Panc1 (cell line): ENCODE measurements around the gene TIMM50. TPM values are rescaled to one million over a fixed set of nuclear protein-coding genes. Genes with fewer than 3 reads are reported as not detected.

ENCODE experiments used
- ATAC-seq: fragments of 200-7000 bp; cut with Tn5 transposase; 2 replicates; pipeline ENCODE4 v1.9.1; 2020; ENCODE audit warnings: mild to moderate bottlenecking, moderate library complexity
- BruUV-seq: library from RNA; stranded (reverse); fragments of 400-500 nt; replicated peaks from 2 replicates; lab custom pipeline; 2021; lab: Mats Ljungman, UMichigan
- CTCF ChIA-PET: fragments of 300-600 bp; sonication (Branson Sonifier 250); formaldehyde crosslinking; loops from one replicate; lab custom pipeline; 2022; ENCODE audit warnings: antibody characterized with exemption; lab: Charles Lee
- POLR2A ChIA-PET: fragments of 300-600 bp; sonication (Branson Sonifier 250); formaldehyde crosslinking; loops from one replicate; lab custom pipeline; 2022; ENCODE audit warnings: antibody characterized with exemption; lab: Charles Lee
- DNase-seq: peaks from one replicate; pipeline ENCODE4 v3.0.0-alpha.2; 2010; ENCODE audit warnings: low read depth, low spot score
- H3K27ac ChIP-seq: 2 replicates; pipeline ENCODE4 v1.5.1; 2011; ENCODE audit warnings: mild to moderate bottlenecking, low read length, inconsistent platforms
- H3K27me3 ChIP-seq: fragments of 200-500 bp; sonication (Bioruptor generic); 2 replicates; pipeline ENCODE4 v1.6.0; 2014; ENCODE audit warnings: low read length, inconsistent platforms; ENCODE audit not compliant: control insufficient read depth, insufficient read depth
- H3K36me3 ChIP-seq: fragments of 200-500 bp; sonication (Bioruptor generic); 2 replicates; pipeline ENCODE4 v1.5.1; 2014; ENCODE audit warnings: inconsistent platforms, mild to moderate bottlenecking, low read length, moderate library complexity; ENCODE audit not compliant: control insufficient read depth, insufficient read depth
- H3K4me1 ChIP-seq: 2 replicates; pipeline ENCODE4 v1.5.1; 2011; ENCODE audit warnings: inconsistent platforms, mild to moderate bottlenecking, low read length, moderate library complexity; ENCODE audit not compliant: control insufficient read depth, insufficient read depth
- H3K4me3 ChIP-seq, 2 experiments: 2 replicates each; pipeline ENCODE4 v1.5.1; 2011 to 2012; ENCODE audit warnings: low read depth in 2 of 2, low read length in 2 of 2, mild to moderate bottlenecking in 2 of 2, inconsistent platforms in 1 of 2, moderate library complexity in 1 of 2
- H3K9me3 ChIP-seq: fragments of 200-500 bp; sonication (Bioruptor generic); 2 replicates; pipeline ENCODE4 v1.5.1; 2014; ENCODE audit warnings: low read depth, mild to moderate bottlenecking, inconsistent platforms, low read length, moderate library complexity; ENCODE audit not compliant: control insufficient read depth, insufficient read depth
- POLR2AphosphoS5 ChIP-seq: IDR thresholded peaks from 2 replicates; pipeline ENCODE4 v1.6.1; 2012; ENCODE audit warnings: mild to moderate bottlenecking, low read depth, low read length, moderate library complexity
- SIN3A ChIP-seq: IDR thresholded peaks from 2 replicates; pipeline ENCODE4 v1.6.1; 2012; ENCODE audit warnings: low read depth, mild to moderate bottlenecking, low read length, moderate library complexity, borderline replicate concordance; ENCODE audit not compliant: insufficient read depth
- TCF7L2 ChIP-seq: IDR thresholded peaks from 2 replicates; pipeline ENCODE4 v1.6.1; 2011; ENCODE audit warnings: mild to moderate bottlenecking, low read depth, low read length, inconsistent platforms
- in situ Hi-C: cut with HindIII; loops from 2 replicates; pipeline ENCODE4 v1.10.0; 2016; ENCODE audit warnings: low sequenced_read_pairs, low pct_unique_long_range_greater_than_20kb
- intact Hi-C: fragments of 100-400 bp; cut with micrococcal nuclease; formaldehyde crosslinking; loops from one replicate; pipeline ENCODE4 v1.10.0; 2022; ENCODE audit not compliant: unreplicated experiment
- total RNA-seq: library from RNA; stranded (reverse); gene quantifications from one replicate; pipeline ENCODE4 v1.2.1, GENCODE V29; 2021; ENCODE audit not compliant: unreplicated experiment
- TF ChIP-seq, protein P1 (sequence below): fragments of 450-650 bp; IDR thresholded peaks from 2 replicates; pipeline ENCODE4 v1.5.1; 2017; ENCODE audit warnings: mild to moderate bottlenecking
- TF ChIP-seq, protein P2 (sequence below), 2 experiments: IDR thresholded peaks; 2 replicates each; pipeline ENCODE4 v1.6.1; 2011 to 2012; ENCODE audit warnings: low read depth in 2 of 2, control low read depth in 1 of 2, low read length in 1 of 2, mild to moderate bottlenecking in 1 of 2, moderate library complexity in 1 of 2; ENCODE audit not compliant: insufficient read depth in 1 of 2

TIMM50 gene
- total RNA-seq, 1 experiment from 2014 or later, result 1,837 TPM

DNA sequence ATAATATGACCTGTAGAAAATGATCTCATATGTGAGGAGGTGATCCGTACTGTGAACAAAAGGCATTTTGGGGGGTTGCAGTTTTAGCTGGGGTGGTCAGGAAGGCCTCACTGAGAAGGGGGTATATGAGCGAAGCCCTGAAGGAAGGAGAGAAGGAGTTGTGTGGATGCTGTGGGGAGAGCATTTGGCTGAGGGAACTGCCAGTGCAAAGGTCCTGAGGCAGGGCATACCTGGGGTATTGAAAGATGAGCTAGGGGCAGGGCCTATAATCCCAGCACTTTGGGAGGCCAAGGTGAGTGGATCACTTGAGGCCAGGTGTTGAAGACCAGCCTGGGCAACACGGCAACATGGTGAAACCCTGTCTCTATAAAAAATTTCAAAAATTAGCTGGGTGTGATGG, 36.8 kb downstream of the TIMM50 start:
- Histone ChIP-seq H3K4me1 (peaks cover 26% of the 10 kb centered on the region), H3K27ac (no peak overlapping the region), H3K36me3 (no peaks in the 10 kb centered on the region), H3K9me3 (no peaks in the 10 kb centered on the region), H3K4me3 (no peak overlapping the region), H3K27me3 (peaks cover 23% of the 10 kb centered on the region)
- CTCF ChIA-PET, result interaction anchor here (0.6 to 3.9 kb wide), 8 partner anchors 11 to 640 kb away, joined by 3 to 45 read pairs (median 18); partner anchors contain the start of genes DLL3, EID2, EID2B and RPS16
- in situ Hi-C loops (no loop called here), intact Hi-C loops (no loop called here)
- BruUV-seq, result no TSS peak
- no peak for TF ChIP-seq POLR2AphosphoS5
- no peak for TF ChIP-seq SIN3A
- TF ChIP-seq, protein P1, sequence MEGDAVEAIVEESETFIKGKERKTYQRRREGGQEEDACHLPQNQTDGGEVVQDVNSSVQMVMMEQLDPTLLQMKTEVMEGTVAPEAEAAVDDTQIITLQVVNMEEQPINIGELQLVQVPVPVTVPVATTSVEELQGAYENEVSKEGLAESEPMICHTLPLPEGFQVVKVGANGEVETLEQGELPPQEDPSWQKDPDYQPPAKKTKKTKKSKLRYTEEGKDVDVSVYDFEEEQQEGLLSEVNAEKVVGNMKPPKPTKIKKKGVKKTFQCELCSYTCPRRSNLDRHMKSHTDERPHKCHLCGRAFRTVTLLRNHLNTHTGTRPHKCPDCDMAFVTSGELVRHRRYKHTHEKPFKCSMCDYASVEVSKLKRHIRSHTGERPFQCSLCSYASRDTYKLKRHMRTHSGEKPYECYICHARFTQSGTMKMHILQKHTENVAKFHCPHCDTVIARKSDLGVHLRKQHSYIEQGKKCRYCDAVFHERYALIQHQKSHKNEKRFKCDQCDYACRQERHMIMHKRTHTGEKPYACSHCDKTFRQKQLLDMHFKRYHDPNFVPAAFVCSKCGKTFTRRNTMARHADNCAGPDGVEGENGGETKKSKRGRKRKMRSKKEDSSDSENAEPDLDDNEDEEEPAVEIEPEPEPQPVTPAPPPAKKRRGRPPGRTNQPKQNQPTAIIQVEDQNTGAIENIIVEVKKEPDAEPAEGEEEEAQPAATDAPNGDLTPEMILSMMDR, result no peak
- TF ChIP-seq TCF7L2, result no peak
- TF ChIP-seq, protein P2, sequence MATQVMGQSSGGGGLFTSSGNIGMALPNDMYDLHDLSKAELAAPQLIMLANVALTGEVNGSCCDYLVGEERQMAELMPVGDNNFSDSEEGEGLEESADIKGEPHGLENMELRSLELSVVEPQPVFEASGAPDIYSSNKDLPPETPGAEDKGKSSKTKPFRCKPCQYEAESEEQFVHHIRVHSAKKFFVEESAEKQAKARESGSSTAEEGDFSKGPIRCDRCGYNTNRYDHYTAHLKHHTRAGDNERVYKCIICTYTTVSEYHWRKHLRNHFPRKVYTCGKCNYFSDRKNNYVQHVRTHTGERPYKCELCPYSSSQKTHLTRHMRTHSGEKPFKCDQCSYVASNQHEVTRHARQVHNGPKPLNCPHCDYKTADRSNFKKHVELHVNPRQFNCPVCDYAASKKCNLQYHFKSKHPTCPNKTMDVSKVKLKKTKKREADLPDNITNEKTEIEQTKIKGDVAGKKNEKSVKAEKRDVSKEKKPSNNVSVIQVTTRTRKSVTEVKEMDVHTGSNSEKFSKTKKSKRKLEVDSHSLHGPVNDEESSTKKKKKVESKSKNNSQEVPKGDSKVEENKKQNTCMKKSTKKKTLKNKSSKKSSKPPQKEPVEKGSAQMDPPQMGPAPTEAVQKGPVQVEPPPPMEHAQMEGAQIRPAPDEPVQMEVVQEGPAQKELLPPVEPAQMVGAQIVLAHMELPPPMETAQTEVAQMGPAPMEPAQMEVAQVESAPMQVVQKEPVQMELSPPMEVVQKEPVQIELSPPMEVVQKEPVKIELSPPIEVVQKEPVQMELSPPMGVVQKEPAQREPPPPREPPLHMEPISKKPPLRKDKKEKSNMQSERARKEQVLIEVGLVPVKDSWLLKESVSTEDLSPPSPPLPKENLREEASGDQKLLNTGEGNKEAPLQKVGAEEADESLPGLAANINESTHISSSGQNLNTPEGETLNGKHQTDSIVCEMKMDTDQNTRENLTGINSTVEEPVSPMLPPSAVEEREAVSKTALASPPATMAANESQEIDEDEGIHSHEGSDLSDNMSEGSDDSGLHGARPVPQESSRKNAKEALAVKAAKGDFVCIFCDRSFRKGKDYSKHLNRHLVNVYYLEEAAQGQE (IDR thresholded peaks at IDR 0.05; ENCODE audit: insufficient read depth in 1 of 2, low read depth in 2 of 2, low read length in 1 of 2), result no peak
- DNase-seq, result no peak
- POLR2A ChIA-PET, result interaction anchor here (0.5 to 3.5 kb wide), 8 partner anchors 9 to 175 kb away, joined by 3 to 43 read pairs (median 6); partner anchors contain the start of genes EID2B, RPS16, SAMD4B and TIMM50
- no peak for ATAC-seq

DNA sequence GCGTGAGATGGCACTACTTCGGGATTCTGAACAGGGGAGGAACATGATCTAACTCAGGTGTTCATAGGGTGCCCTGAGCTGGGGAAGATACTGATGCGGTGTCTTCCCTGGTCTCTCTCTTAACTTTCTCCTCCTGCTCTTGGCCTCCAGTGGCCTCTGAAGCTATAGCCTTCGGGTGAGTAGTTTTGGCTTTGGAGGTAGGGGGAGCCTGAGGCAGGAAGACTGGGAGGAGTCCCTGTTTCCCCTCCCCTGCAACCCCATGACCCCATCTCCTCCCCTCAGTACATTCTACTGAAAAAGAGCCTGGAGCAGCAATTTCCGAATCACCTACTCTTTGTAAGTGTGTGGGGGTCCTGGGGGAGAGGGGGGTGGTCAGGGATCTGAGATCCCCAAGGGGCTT, 37.8 kb downstream of the TIMM50 start:
- ATAC-seq (peak; percentile 10), DNase-seq (no peak)
- no peak for TF ChIP-seq POLR2AphosphoS5
- H3K27me3 ChIP-seq, result peaks cover 23% of the 10 kb centered on the region
- POLR2A ChIA-PET, result interaction anchor here (0.6 to 3.5 kb wide), 13 partner anchors 9 to 303 kb away, joined by 3 to 43 read pairs (median 6); partner anchors contain the start of genes EID2, EID2B, RPS16 and TIMM50
- intact Hi-C loops (no loop called here), in situ Hi-C loops (no loop called here)
- BruUV-seq, result no TSS peak
- H3K9me3 ChIP-seq, result no peaks in the 10 kb centered on the region
- H3K27ac ChIP-seq, result peak overlapping the region; percentile 0
- peaks cover 26% of the 10 kb centered on the region for H3K4me1 ChIP-seq
- H3K36me3 ChIP-seq, result no peaks in the 10 kb centered on the region
- no peak overlapping the region for H3K4me3 ChIP-seq
- CTCF ChIA-PET, result interaction anchor here (0.5 to 3.9 kb wide), 19 partner anchors 8 to 823 kb away, joined by 3 to 49 read pairs (median 6); partner anchors contain the start of genes DLL3, EID2, EID2B and RPS16

DNA sequence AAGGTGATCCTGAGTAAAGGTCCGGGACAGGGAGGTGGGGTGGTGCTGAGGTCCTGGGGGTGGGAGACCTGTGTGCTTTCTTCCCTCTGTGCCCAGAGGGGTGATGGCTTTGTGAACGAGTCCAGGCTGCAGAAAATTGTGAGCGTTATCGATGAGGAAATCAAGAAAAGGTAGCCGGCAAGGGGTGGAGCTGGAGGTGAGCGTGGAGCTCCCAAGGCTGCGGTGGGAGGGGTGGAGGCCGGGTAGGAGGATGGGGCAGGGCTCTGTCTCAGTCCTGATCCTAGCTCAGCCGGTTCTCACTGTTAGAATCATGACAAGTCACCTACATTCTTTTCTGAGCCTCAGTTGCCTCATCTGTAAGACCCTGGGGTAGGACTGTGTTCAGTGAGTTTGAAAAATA, 38.3 kb downstream of the TIMM50 start:
- no TSS peak for BruUV-seq
- no peak overlapping the region for H3K4me3 ChIP-seq
- H3K4me1 ChIP-seq, result peaks cover 26% of the 10 kb centered on the region
- H3K27me3 ChIP-seq, result peaks cover 22% of the 10 kb centered on the region
- TF ChIP-seq POLR2AphosphoS5, result no peak
- TF ChIP-seq TCF7L2, result no peak
- TF ChIP-seq, protein P2 (IDR thresholded peaks at IDR 0.05; ENCODE audit: insufficient read depth in 1 of 2, low read depth in 2 of 2, low read length in 1 of 2), result no peak
- TF ChIP-seq, protein P1, result no peak
- no peak for TF ChIP-seq SIN3A
- intact Hi-C loops (no loop called here), in situ Hi-C loops (no loop called here)
- no peaks in the 10 kb centered on the region for H3K36me3 ChIP-seq
- H3K9me3 ChIP-seq, result no peaks in the 10 kb centered on the region
- DNase-seq (no peak), ATAC-seq (peak; percentile 17)
- peak overlapping the region; percentile 0 for H3K27ac ChIP-seq
- POLR2A ChIA-PET, result interaction anchor here (0.5 to 3.5 kb wide), 14 partner anchors 9 to 625 kb away, joined by 3 to 43 read pairs (median 6); partner anchors contain the start of genes EID2, EID2B, RPS16 and TIMM50
- CTCF ChIA-PET, result interaction anchor here (0.5 to 3.9 kb wide), 19 partner anchors 8 to 823 kb away, joined by 3 to 49 read pairs (median 7); partner anchors contain the start of genes DLL3, EID2, EID2B and SUPT5H
